Vagina (tissue), 2 donors: Measurements from ENCODE around the gene HOXD13. TPM values are rescaled to one million over a fixed set of nuclear protein-coding genes. Genes with fewer than 3 reads are reported as not detected.
A peak's percentile ranks its signal among the peaks of the same experiment; 100 is the strongest.

ENCODE experiments used
- DNase-seq, 2 donors: peaks; one replicate each; pipeline ENCODE4 v3.0.0-alpha.2; 2017; ENCODE audit errors: extremely low spot score in 2 of 2
- H3K27ac ChIP-seq: fragments of 200-600 bp; sonication (generic); one replicate; pipeline ENCODE4 v1.5.1; 2019
- H3K27me3 ChIP-seq: fragments of 200-600 bp; sonication (generic); one replicate; pipeline ENCODE4 v1.5.1; 2019
- H3K36me3 ChIP-seq, 2 donors: fragments of 200-600 bp; sonication (generic); one replicate each; pipeline ENCODE4 v1.5.1; 2017 to 2019
- H3K4me1 ChIP-seq: fragments of 200-600 bp; sonication (generic); one replicate; pipeline ENCODE4 v1.5.1; 2019
- H3K4me3 ChIP-seq, 2 donors: fragments of 200-600 bp; sonication (generic); 1 replicate in 1 of 2; 2 replicates in 1 of 2; pipeline ENCODE4 v1.5.1; 2016 to 2019
- H3K9me3 ChIP-seq: fragments of 200-600 bp; sonication (generic); one replicate; pipeline ENCODE4 v1.5.1; 2019
- POLR2A ChIP-seq, 2 donors: fragments of 450-650 bp; IDR thresholded peaks; one replicate each; pipeline ENCODE4 v1.6.1; 2017; ENCODE audit warnings: antibody characterized with exemption in 2 of 2, mild to moderate bottlenecking in 2 of 2, moderate library complexity in 2 of 2
- POLR2AphosphoS5 ChIP-seq, 2 donors: sonication (generic); formaldehyde crosslinking; IDR thresholded peaks; one replicate each; pipeline ENCODE4 v1.9.0; 2017; ENCODE audit warnings: antibody characterized with exemption in 2 of 2, mild to moderate bottlenecking in 2 of 2, low read depth in 1 of 2; ENCODE audit not compliant: insufficient read depth in 1 of 2
- intact Hi-C: fragments of 100-400 bp; cut with DNase I; formaldehyde crosslinking; loops from one replicate; pipeline ENCODE4 v1.15.1; 2023
- total RNA-seq: library from RNA; depleted of rRNA; stranded (reverse); fragments of >200 nt; gene quantifications from one replicate; pipeline ENCODE4 v1.2.3, GENCODE V29; 2016
- TF ChIP-seq, protein P1 (sequence below), 3 experiments: fragments of 450-650 bp in 2 of 3; fragments of 200-600 bp in 1 of 3; sonication (generic) in 1 of 3; IDR thresholded peaks; one replicate each; pipeline ENCODE4 v1.5.1; 2017 to 2019; ENCODE audit warnings: antibody characterized with exemption in 3 of 3, mild to moderate bottlenecking in 2 of 3, moderate library complexity in 2 of 3

HOXD13 gene
- total RNA-seq, 1 donor from 2014 or later = 15.7 TPM

DNA sequence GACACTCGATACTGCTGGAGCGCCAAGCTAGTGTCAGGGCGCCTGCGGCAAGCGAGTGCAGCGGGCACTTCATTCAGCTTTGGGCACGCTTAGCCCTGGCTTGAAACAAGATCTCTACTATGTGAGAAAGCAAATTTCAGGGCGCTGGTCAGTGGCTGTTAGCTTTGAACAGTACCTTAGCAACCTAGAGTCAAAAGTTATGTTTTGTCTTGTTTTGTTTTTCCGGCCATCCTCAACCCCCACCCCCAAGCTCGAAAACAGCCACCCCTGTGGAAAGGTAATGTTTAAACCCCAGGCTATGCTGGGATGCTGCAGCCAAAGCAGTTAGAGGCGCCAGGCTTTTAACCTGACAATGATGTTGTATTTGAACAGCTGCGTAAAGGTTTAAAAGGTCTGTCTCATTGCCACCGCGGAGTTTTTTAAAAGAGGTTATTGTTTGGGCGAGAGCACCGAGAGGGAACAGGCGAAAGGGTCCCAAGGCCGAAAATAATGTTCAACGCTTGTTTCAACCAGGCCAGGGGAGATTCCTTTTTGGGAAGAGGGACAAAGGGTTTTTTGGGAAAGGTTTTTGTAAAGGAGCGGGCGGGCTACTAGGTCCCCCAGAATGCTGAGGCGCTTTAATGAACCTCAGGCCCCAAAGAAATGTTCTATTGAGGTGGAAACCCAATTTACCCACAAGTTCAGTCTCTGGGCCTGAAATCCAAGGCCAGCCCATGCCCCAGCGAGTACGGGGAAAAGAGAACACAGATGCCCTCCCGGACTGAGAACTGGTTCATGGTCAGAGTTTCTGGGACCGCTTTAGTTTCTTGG, 21.8 kb downstream of the HOXD13 start:
- no peak overlapping the region for H3K4me3 ChIP-seq
- no peaks in the 10 kb centered on the region for H3K9me3 ChIP-seq
- TF ChIP-seq POLR2A (IDR thresholded peaks at IDR 0.05) (no peak), POLR2AphosphoS5 (IDR thresholded peaks at IDR 0.05; ENCODE audit: insufficient read depth in 1 of 2, low read depth in 1 of 2) (no peak)
- TF ChIP-seq, protein P1, sequence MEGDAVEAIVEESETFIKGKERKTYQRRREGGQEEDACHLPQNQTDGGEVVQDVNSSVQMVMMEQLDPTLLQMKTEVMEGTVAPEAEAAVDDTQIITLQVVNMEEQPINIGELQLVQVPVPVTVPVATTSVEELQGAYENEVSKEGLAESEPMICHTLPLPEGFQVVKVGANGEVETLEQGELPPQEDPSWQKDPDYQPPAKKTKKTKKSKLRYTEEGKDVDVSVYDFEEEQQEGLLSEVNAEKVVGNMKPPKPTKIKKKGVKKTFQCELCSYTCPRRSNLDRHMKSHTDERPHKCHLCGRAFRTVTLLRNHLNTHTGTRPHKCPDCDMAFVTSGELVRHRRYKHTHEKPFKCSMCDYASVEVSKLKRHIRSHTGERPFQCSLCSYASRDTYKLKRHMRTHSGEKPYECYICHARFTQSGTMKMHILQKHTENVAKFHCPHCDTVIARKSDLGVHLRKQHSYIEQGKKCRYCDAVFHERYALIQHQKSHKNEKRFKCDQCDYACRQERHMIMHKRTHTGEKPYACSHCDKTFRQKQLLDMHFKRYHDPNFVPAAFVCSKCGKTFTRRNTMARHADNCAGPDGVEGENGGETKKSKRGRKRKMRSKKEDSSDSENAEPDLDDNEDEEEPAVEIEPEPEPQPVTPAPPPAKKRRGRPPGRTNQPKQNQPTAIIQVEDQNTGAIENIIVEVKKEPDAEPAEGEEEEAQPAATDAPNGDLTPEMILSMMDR (IDR thresholded peaks at IDR 0.05) = no peak
- no peak for DNase-seq
- intact Hi-C loops = no loop called here
- H3K27ac ChIP-seq = no peak overlapping the region
- peaks cover 50% of the 10 kb centered on the region for H3K4me1 ChIP-seq
- H3K36me3 ChIP-seq = peaks cover 0 to 7% of the 10 kb centered on the region in 2 donors
- H3K27me3 ChIP-seq = no peaks in the 10 kb centered on the region

DNA sequence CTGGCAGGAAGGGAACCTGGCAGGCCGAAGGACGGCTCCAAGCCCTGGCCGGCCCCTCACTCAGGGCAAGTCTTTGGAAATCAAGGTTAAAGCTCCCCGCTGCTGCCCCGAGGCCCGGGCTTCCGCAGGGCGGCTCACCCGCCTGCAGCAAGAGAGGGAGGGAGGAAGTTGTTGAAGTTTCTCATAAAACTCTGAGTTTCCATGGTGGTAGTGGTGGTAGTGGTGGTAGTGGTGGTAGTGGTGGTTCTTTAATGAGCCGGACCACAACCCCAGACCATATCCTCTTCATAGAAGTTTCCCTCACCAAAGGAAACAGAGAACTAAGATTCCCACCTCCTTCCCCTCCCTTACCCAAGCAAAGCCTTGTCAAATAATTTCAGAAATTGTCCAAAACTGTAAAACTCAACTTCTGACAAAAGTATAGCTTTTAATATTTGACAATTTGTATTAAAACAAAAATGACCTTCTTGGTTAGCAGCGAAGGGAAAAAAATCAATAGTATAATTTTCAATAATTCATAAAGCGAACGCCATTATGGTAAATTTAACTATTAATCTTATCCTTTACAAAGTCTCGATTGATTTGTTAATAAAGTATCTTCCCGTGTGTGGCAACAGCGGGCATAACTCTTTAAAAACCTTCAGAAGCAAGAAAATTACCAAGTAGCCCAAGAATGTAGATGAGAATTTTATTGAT, 22.6 kb downstream of the HOXD13 start:
- no peak for DNase-seq
- H3K9me3 ChIP-seq = no peaks in the 10 kb centered on the region
- H3K27me3 ChIP-seq = no peaks in the 10 kb centered on the region
- TF ChIP-seq POLR2A (IDR thresholded peaks at IDR 0.05) = no peak
- TF ChIP-seq, protein P1 (IDR thresholded peaks at IDR 0.05) = no peak
- TF ChIP-seq POLR2AphosphoS5 (IDR thresholded peaks at IDR 0.05; ENCODE audit: insufficient read depth in 1 of 2, low read depth in 1 of 2) = no peak
- peaks cover 0 to 7% of the 10 kb centered on the region in 2 donors for H3K36me3 ChIP-seq
- peaks cover 45% of the 10 kb centered on the region for H3K4me1 ChIP-seq
- intact Hi-C loops = no loop called here
- no peak overlapping the region for H3K4me3 ChIP-seq
- H3K27ac ChIP-seq = no peak overlapping the region

DNA sequence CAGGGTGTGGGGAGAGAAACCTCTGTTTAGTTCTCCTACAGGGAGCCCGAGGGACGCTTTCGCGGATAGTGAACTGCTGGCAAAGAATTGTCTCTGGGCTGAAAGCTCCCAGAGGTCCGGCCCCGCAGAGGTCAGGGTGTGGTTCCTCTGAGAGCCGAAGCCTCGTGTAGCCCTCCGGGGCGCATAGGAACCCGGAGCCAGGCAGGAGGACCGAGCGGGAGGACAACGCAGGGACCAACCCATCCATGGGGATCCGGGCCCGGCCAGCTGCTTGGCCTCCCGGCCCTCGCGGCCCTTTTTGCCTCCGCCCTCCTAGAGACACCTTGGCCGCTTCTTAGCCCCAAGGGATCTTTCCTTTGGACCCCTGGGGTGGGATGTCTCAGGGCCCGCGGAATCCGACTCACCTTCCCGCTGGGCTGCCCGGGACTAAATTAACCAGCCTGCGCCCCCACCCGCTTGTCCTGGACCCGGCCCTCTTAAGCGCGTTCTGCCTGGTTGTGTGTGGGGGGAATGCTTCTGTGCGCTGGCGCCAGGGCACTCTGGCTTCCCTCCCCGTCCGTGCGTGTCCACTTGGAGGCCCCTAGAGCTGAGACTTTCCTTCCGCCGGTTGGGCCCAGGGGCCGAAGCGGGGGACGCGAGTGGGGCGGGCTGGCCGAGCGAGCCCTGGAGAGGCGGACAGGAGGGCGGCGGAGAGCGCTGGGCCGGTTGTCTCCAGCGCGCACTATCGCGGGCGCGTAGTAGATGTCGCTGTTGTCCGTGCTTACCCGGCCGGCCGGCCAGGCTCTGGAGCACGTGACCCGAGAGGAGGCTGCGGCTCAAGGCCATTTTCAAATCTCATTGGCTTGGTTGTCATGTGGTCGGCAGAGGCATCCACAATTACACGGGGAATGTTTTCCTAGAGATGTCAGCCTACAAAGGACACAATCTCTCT, 23.6 kb downstream of the HOXD13 start, which contains the start of gene HOXD10:
Gene HOXD10 (plus strand): TSS at position 896 of the 931 bp plus-strand sequence. CDS start 56 bp downstream, outside the sequence.
- H3K4me1 ChIP-seq = peaks cover 35% of the 10 kb centered on the region
- intact Hi-C loops = no loop called here
- peak within 1 kb of the TSS; percentile 76 for H3K27ac ChIP-seq
- H3K4me3 ChIP-seq = peak within 1 kb of the TSS; percentile 30 to 40
- TF ChIP-seq, protein P1 (IDR thresholded peaks at IDR 0.05) = no peak
- peak; percentile 34 to 51 for TF ChIP-seq POLR2AphosphoS5 (IDR thresholded peaks at IDR 0.05; ENCODE audit: insufficient read depth in 1 of 2, low read depth in 1 of 2)
- TF ChIP-seq POLR2A (IDR thresholded peaks at IDR 0.05) = no peak
- peaks cover 0 to 7% of the 10 kb centered on the region in 2 donors for H3K36me3 ChIP-seq
- no peak for DNase-seq
- H3K9me3 ChIP-seq = no peaks in the 10 kb centered on the region
- no peaks in the 10 kb centered on the region for H3K27me3 ChIP-seq

DNA sequence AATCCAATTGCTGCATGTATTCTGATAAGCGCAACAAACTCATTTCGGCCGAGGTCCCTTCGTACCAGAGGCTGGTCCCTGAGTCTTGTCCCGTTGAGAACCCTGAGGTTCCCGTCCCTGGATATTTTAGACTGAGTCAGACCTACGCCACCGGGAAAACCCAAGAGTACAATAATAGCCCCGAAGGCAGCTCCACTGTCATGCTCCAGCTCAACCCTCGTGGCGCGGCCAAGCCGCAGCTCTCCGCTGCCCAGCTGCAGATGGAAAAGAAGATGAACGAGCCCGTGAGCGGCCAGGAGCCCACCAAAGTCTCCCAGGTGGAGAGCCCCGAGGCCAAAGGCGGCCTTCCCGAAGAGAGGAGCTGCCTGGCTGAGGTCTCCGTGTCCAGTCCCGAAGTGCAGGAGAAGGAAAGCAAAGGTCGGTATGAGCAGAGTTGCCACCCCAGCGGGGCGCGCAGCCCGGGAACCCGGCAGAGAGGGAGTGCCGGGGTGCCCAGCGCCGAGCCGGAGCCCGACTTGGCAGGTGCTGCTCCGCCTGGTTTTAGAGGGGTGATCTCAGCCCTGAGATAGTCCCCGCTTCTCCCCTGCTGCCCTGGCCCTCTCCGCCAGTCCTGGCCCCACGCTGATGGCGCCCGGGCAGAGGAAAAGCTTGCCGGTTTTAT, 24.8 kb downstream of the HOXD13 start:
- peaks cover 24% of the 10 kb centered on the region for H3K4me1 ChIP-seq
- H3K27ac ChIP-seq = peak overlapping the region; percentile 76
- H3K36me3 ChIP-seq = peaks cover 0 to 7% of the 10 kb centered on the region in 2 donors
- no peaks in the 10 kb centered on the region for H3K27me3 ChIP-seq
- intact Hi-C loops = no loop called here
- TF ChIP-seq POLR2AphosphoS5 (IDR thresholded peaks at IDR 0.05; ENCODE audit: insufficient read depth in 1 of 2, low read depth in 1 of 2) = no peak
- TF ChIP-seq POLR2A (IDR thresholded peaks at IDR 0.05) = no peak
- DNase-seq = no peak
- H3K9me3 ChIP-seq = no peaks in the 10 kb centered on the region
- peak overlapping the region; percentile 15 to 40 for H3K4me3 ChIP-seq
